Thoracic aorta (tissue), 2 donors: ENCODE measurements around the gene HLA-DMA. TPM values are rescaled to one million over a fixed set of nuclear protein-coding genes. Genes with fewer than 3 reads are reported as not detected.
A peak's percentile ranks its signal among the peaks of the same experiment; 100 is the strongest.

ENCODE experiments used
- ATAC-seq: fragments of 150-250 bp; one replicate; pipeline ENCODE4 v1.8.0; 2017; ENCODE audit warnings: low read depth; ENCODE audit not compliant: insufficient number of reproducible peaks, low FRiP score
- DNase-seq: peaks from one replicate; pipeline ENCODE4 v3.0.0-alpha.2; 2020; ENCODE audit warnings: low spot score
- H3K27ac ChIP-seq, 2 donors: fragments of 200-600 bp; sonication (generic); 1 replicate in 1 of 2; 2 replicates in 1 of 2; pipeline ENCODE4 v1.5.1; 2016; ENCODE audit warnings: mild to moderate bottlenecking in 2 of 2, moderate library complexity in 2 of 2
- H3K27me3 ChIP-seq: fragments of 200-600 bp; sonication (generic); replicated peaks from 2 replicates; pipeline ENCODE4 v1.6.0; 2016; ENCODE audit warnings: mild to moderate bottlenecking; ENCODE audit not compliant: insufficient read depth
- H3K36me3 ChIP-seq: fragments of 200-600 bp; sonication (generic); one replicate; pipeline ENCODE4 v1.5.1; 2016
- H3K4me1 ChIP-seq, 2 donors: fragments of 200-600 bp; sonication (generic); 1 replicate in 1 of 2; 2 replicates in 1 of 2; pipeline versions ENCODE4 v1.5.1 to v1.6.0; 2016; ENCODE audit warnings: low read depth in 2 of 2, mild to moderate bottlenecking in 1 of 2; ENCODE audit not compliant: control insufficient read depth in 1 of 2
- H3K4me3 ChIP-seq: fragments of 200-600 bp; sonication (generic); 2 replicates; pipeline ENCODE4 v1.5.1; 2016; ENCODE audit warnings: mild to moderate bottlenecking
- H3K9me3 ChIP-seq: fragments of 200-600 bp; sonication (generic); 2 replicates; pipeline ENCODE4 v1.5.1; 2016
- total RNA-seq, 2 donors: library from RNA; depleted of rRNA; stranded (reverse); fragments of >200 nt; gene quantifications; one replicate each; pipeline versions ENCODE4 v1.1.0 to v1.2.3, GENCODE V29; 2016
- TF ChIP-seq, protein P1 (sequence below): fragments of 200-600 bp; sonication (generic); IDR thresholded peaks from one replicate; pipeline ENCODE4 v1.5.1; 2019; ENCODE audit warnings: antibody characterized with exemption

HLA-DMA gene
- total RNA-seq, result 10 to 100 TPM; 41.7 to 53.2 TPM

DNA sequence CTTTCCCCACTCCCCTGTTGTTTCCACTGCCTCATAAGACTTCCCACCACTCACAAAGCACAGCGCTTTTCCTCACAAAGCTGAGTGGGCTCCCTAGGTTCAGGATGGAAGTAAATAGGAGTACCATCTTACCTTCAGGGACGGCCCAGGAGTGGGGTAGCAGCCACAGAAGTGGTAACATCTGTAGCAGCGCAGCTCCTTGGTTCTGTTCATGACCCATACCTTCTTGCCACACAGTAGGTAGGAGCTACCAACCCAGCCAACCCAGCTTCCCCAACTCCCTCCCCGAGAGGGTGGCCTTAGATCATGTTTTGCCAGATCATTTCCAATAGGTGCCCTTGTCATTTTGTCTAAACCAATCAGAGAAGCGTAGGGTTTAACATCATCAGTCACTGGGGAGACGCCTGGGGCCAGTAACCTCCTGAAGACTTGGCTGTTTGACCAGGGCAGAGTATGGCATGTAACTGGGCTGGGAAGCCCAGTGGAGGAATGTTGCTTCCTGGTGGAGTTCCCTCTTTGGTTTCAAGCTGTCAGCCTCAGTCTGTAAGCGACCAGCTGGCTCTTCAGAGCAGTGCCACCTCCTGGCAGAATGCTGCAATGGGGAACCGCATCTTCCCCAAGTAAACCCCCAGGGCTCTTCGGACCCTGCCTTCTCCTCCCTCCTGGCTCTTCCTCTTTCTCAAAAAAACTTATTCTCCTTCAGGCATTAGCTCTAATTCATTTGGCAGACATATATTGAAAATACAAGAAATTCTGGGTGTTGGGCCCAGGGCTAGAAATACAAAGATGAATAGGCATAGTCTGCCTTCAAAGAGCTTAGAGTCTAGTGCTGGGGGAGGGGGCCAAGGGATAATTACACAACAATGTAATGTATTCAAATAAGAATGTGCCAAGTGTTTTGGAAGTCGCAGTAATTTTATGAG is at the start of gene HLA-DMA:
Gene HLA-DMA, minus strand, starts transcription at position 281 of the 923 bp plus-strand sequence. Its CDS starts 61 bp downstream, at position 220.
- Histone ChIP-seq H3K4me3 (peak within 1 kb of the TSS; percentile 41), H3K9me3 (no peaks in the 10 kb centered on the region), H3K27me3 (no peaks in the 10 kb centered on the region), H3K27ac (peak within 1 kb of the TSS; percentile 48 to 62), H3K4me1 (no peaks in the 10 kb centered on the region), H3K36me3 (no peaks in the 10 kb centered on the region)
- ATAC-seq (peak; percentile 100), DNase-seq (peak; percentile 65)
- TF ChIP-seq, protein P1, sequence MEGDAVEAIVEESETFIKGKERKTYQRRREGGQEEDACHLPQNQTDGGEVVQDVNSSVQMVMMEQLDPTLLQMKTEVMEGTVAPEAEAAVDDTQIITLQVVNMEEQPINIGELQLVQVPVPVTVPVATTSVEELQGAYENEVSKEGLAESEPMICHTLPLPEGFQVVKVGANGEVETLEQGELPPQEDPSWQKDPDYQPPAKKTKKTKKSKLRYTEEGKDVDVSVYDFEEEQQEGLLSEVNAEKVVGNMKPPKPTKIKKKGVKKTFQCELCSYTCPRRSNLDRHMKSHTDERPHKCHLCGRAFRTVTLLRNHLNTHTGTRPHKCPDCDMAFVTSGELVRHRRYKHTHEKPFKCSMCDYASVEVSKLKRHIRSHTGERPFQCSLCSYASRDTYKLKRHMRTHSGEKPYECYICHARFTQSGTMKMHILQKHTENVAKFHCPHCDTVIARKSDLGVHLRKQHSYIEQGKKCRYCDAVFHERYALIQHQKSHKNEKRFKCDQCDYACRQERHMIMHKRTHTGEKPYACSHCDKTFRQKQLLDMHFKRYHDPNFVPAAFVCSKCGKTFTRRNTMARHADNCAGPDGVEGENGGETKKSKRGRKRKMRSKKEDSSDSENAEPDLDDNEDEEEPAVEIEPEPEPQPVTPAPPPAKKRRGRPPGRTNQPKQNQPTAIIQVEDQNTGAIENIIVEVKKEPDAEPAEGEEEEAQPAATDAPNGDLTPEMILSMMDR, result peak; percentile 72

DNA sequence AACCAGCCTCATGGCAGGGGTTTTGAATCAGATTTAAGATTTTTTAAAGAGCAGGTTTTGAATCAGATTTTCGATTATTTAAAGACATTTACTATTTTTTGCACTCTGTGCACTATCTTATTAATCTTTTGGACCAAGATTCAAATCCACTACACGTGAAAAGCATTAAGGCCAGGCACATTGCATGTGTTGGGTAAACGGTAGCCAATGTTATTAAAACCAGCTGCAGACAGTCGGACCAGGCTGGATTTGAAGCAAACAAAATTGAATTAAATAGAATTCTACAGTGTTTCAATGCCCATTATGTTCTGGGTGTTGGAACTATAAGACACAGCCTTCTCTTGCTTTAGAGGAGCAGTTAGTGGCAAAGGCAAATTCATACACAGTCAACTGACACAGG is 48.8 kb upstream of the HLA-DMA start:
- no peaks in the 10 kb centered on the region for H3K4me1 ChIP-seq
- H3K9me3 ChIP-seq, result no peaks in the 10 kb centered on the region
- no peak for ATAC-seq
- TF ChIP-seq, protein P1, result no peak
- no peak for DNase-seq
- no peak overlapping the region for H3K27ac ChIP-seq
- no peak overlapping the region for H3K4me3 ChIP-seq
- no peaks in the 10 kb centered on the region for H3K36me3 ChIP-seq
- H3K27me3 ChIP-seq, result no peaks in the 10 kb centered on the region

DNA sequence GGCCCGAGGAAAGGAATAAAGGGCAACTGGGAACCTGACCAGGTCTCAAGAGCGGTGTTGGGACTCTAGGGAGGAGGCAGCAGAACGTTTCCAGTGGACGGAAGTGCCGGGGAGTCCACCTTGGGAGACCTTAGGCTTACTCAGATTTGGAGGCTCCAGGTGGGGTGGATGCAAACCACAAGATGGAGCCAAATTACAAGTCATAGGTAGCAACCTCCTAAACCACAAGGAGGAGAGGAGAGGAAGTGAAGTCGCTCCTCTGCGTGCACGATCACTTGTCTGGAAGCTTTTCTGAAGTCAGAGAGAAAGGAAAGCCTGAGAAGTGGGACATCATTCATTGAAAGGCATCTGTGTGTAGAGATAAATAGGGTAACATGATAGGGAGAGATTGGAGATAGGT is 47.2 kb upstream of the HLA-DMA start:
- no peaks in the 10 kb centered on the region for H3K4me1 ChIP-seq
- H3K27ac ChIP-seq, result no peak overlapping the region
- TF ChIP-seq, protein P1, result no peak
- H3K4me3 ChIP-seq, result no peak overlapping the region
- H3K9me3 ChIP-seq, result no peaks in the 10 kb centered on the region
- no peaks in the 10 kb centered on the region for H3K27me3 ChIP-seq
- ATAC-seq (no peak), DNase-seq (no peak)
- no peaks in the 10 kb centered on the region for H3K36me3 ChIP-seq

DNA sequence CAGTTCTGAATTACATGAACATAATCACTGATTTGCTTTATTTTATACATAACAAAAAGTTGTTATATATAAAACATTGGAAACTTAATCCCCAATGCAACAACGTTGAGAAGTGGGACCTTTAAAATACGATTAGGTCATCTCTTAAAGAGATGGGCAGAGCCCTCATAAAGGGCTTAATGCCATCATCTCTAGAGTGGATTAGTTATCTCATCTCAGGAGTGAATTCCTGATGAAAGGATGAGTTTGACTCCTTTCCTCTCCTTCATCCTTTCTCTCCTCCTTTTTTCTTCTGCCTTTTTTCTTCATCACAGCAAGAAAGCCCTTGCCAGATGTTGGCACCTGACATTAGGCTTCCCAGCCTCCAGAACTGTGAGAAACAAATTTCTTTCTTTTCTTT is 42.6 kb upstream of the HLA-DMA start:
- TF ChIP-seq, protein P1, result no peak
- Histone ChIP-seq H3K27me3 (no peaks in the 10 kb centered on the region), H3K4me1 (no peaks in the 10 kb centered on the region), H3K36me3 (no peaks in the 10 kb centered on the region), H3K27ac (no peak overlapping the region), H3K9me3 (no peaks in the 10 kb centered on the region), H3K4me3 (no peak overlapping the region)
- DNase-seq (no peak), ATAC-seq (no peak)

DNA sequence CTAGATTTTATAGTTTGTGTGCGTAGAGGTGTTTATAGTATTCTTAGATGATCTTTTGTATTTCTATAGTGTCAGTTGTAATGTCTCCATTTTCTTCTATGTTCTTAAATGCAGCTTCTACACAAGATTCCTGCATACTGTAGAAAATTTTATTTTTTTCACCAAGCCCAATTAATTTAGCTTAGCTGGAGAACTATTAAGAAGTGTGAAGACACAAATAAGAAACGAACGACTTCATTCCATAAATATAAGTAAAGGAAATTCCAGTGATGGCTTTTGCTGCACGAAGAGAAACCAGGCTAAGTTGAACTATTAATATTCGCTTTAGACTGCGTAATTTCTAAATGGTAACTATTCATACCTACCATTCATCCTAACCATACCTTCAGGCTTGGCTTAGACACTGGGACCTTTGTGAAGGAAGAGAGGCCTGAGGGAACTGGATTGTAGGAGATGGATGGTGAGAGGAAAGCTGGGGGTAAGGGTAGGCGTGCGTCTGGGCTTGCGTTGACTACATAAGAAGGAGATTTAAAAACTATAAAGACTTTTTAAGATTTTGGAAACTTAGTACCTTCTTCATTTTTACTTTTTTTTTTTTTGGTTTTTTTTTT is 40.6 kb upstream of the HLA-DMA start:
- Histone ChIP-seq H3K27me3 (no peaks in the 10 kb centered on the region), H3K36me3 (no peaks in the 10 kb centered on the region), H3K27ac (no peak overlapping the region), H3K4me3 (no peak overlapping the region), H3K4me1 (no peaks in the 10 kb centered on the region), H3K9me3 (no peaks in the 10 kb centered on the region)
- DNase-seq (no peak), ATAC-seq (no peak)
- TF ChIP-seq, protein P1, result no peak
